Upper lobe of right lung (tissue), 1 donor: ENCODE results near the gene SLC38A6. TPM values are rescaled to one million over a fixed set of nuclear protein-coding genes. Genes with fewer than 3 reads are reported as not detected.
A peak's percentile ranks its signal among the peaks of the same experiment; 100 is the strongest.

Experiments used
- ATAC-seq: fragments of 200-7000 bp; cut with Tn5 transposase; one replicate; pipeline ENCODE4 v1.9.1; 2020; ENCODE audit warnings: mild to moderate bottlenecking, moderate library complexity
- DNase-seq: peaks from one replicate; pipeline ENCODE4 v3.0.0-alpha.2; 2020
- H3K27ac ChIP-seq: fragments of 200-600 bp; one replicate; pipeline ENCODE4 v1.8.0; 2022
- H3K27me3 ChIP-seq: fragments of 200-600 bp; one replicate; pipeline ENCODE4 v1.8.0; 2022; ENCODE audit warnings: mild to moderate bottlenecking
- H3K36me3 ChIP-seq: fragments of 200-600 bp; one replicate; pipeline ENCODE4 v1.8.0; 2022
- H3K4me1 ChIP-seq: fragments of 200-600 bp; one replicate; pipeline ENCODE4 v1.8.0; 2022
- H3K4me3 ChIP-seq: fragments of 200-600 bp; one replicate; pipeline ENCODE4 v1.8.0; 2022; ENCODE audit warnings: mild to moderate bottlenecking
- H3K9me3 ChIP-seq: fragments of 200-600 bp; one replicate; pipeline ENCODE4 v1.8.0; 2022
- CTCF ChIP-seq: fragments of 200-600 bp; IDR thresholded peaks from one replicate; pipeline ENCODE4 v1.8.0; 2022; ENCODE audit warnings: antibody characterized with exemption
- intact Hi-C: fragments of 100-400 bp; cut with DNase I; formaldehyde crosslinking; loops from one replicate; pipeline ENCODE4 v1.11.0; 2022
- total RNA-seq: library from RNA; stranded (reverse); fragmentation: NEBNext Ultra II Directional; extraction: Animal tissue kit (Norgen Biotek cat#: 25700); gene quantifications from one replicate; pipeline ENCODE4 v1.2.1, GENCODE V29; 2021
- donor health status: DM: no; HTN: yes; CAD: no; lungs with severe emphysema.

Gene SLC38A6
- total RNA-seq, 1 donor from 2014 or later, result 24.3 TPM

- Histone ChIP-seq H3K27me3 (no peaks in the 10 kb centered on the region), H3K36me3 (no peaks in the 10 kb centered on the region), H3K27ac (no peak overlapping the region), H3K9me3 (no peaks in the 10 kb centered on the region), H3K4me1 (no peaks in the 10 kb centered on the region), H3K4me3 (no peak overlapping the region)
- TF ChIP-seq CTCF, result no peak
- DNase-seq (no peak), ATAC-seq (no peak)
- intact Hi-C loops, result no loop called here
Observed at GRCh38 chr14:60999536-60999935, 18.5 kb downstream of the SLC38A6 start.

GRCh38 chr14:61003571-61003970 is 22.5 kb downstream of the SLC38A6 start:
- TF ChIP-seq CTCF, result no peak
- no peak overlapping the region for H3K4me3 ChIP-seq
- no peaks in the 10 kb centered on the region for H3K4me1 ChIP-seq
- ATAC-seq, result no peak
- no peaks in the 10 kb centered on the region for H3K9me3 ChIP-seq
- H3K27me3 ChIP-seq, result no peaks in the 10 kb centered on the region
- DNase-seq, result no peak
- no peak overlapping the region for H3K27ac ChIP-seq
- intact Hi-C loops, result no loop called here
- no peaks in the 10 kb centered on the region for H3K36me3 ChIP-seq

- Histone ChIP-seq H3K9me3 (no peaks in the 10 kb centered on the region), H3K27me3 (no peaks in the 10 kb centered on the region), H3K27ac (no peak overlapping the region), H3K4me1 (no peaks in the 10 kb centered on the region), H3K4me3 (no peak overlapping the region), H3K36me3 (peaks cover 6% of the 10 kb centered on the region)
- no peak for ATAC-seq
- intact Hi-C loops, result no loop called here
- no peak for TF ChIP-seq CTCF
- DNase-seq, result no peak
Observed at GRCh38 chr14:61019537-61019936, 38.5 kb downstream of the SLC38A6 start.

- ATAC-seq, result peak; percentile 85
- DNase-seq, result no peak
- intact Hi-C loops, result loop anchor here (10.0 kb wide), 1 partner anchor 391 kb away; no protein-coding TSS in a partner anchor
Observed at GRCh38 chr14:61025251-61026223, 44.5 kb downstream of the SLC38A6 start.

GRCh38 chr14:61026526-61026925 is 45.5 kb downstream of the SLC38A6 start:
- Histone ChIP-seq H3K4me3 (no peak overlapping the region), H3K4me1 (no peaks in the 10 kb centered on the region), H3K27ac (no peak overlapping the region), H3K9me3 (no peaks in the 10 kb centered on the region), H3K36me3 (no peaks in the 10 kb centered on the region), H3K27me3 (no peaks in the 10 kb centered on the region)
- intact Hi-C loops, result loop anchor here (10.0 kb wide), 1 partner anchor 392 kb away; no protein-coding TSS in a partner anchor
- DNase-seq, result peak; percentile 61
- ATAC-seq, result peak; percentile 66
- no peak for TF ChIP-seq CTCF

More at GRCh38 chr14:61025251-61026223, 44.5 kb downstream of the SLC38A6 start:
- Histone ChIP-seq H3K27ac (no peak overlapping the region), H3K27me3 (no peaks in the 10 kb centered on the region), H3K4me3 (no peak overlapping the region), H3K4me1 (no peaks in the 10 kb centered on the region), H3K9me3 (no peaks in the 10 kb centered on the region), H3K36me3 (no peaks in the 10 kb centered on the region)
- peak; percentile 92 for TF ChIP-seq CTCF
